PC-3 (cell line): ENCODE data around the gene RGS7.

ENCODE experiments used
- CTCF ChIP-seq: fragments of 300-600 bp; sonication (generic); conservative IDR thresholded peaks from 2 replicates; pipeline ENCODE4 v1.5.1; 2017; ENCODE audit warnings: antibody characterized with exemption, low read depth, mild to moderate bottlenecking, low read length
- EZH2 ChIP-seq: fragments of 300-600 bp; sonication (generic); IDR thresholded peaks from one replicate; pipeline ENCODE4 v1.6.1; 2017; ENCODE audit warnings: antibody characterized with exemption, mild to moderate bottlenecking, low read length; ENCODE audit not compliant: unreplicated experiment
- EZH2phosphoT487 ChIP-seq: fragments of 300-600 bp; sonication (generic); IDR thresholded peaks from 2 replicates; pipeline ENCODE4 v1.6.1; 2018; ENCODE audit warnings: mild to moderate bottlenecking, antibody characterized with exemption, low read length, borderline replicate concordance

DNA sequence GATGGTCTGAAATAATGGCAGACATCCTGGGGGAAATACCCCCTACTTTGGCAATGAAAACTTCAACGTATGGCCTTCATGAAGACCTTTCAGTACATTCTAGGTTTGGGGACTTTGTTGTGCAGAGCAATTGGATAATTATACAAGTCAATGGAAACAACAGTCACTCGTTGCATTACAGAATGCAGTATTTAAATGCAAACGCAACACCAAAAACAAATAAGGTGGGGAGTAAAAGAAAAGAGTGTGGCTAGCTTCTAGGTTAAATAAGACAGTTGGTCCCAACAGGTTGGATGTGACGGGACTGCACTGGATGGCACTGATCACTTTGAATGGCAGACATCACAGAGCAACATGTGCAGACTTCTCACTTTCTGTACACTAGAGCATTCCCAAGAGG lies 386.8 kb downstream of the RGS7 start:
- no peak for TF ChIP-seq EZH2phosphoT487
- no peak for TF ChIP-seq EZH2
- TF ChIP-seq CTCF, result no peak
